GM19238 (cell line): ENCODE measurements around the gene KLHL17.
"Not testable (repeated sequence)": the region's sequence is repeated elsewhere in the genome, so short reads cannot be mapped to it uniquely, and the experiment has no call there.

Experiments
- DNase-seq: peaks from one replicate; pipeline ENCODE4 v3.0.0; 2011; ENCODE audit warnings: low spot score; ENCODE audit not compliant: insufficient read length

Gene KLHL17

GRCh38 chr1:980137-980571 is 19.8 kb downstream of the KLHL17 start:
- DNase-seq = no peak

- DNase-seq = no peak
Measured at GRCh38 chr1:980602-981395, 20.4 kb downstream of the KLHL17 start.

- no peak for DNase-seq
Measured at GRCh38 chr1:981491-981954, 21.1 kb downstream of the KLHL17 start.

- DNase-seq = no peak
Measured at GRCh38 chr1:981955-982558, 21.7 kb downstream of the KLHL17 start, which contains the start of gene PERM1. Gene PERM1, minus strand, starts transcription at chr1:982093. Its CDS starts 1,064 bp downstream, at chr1:981029.

- no peak for DNase-seq
Measured at GRCh38 chr1:982765-983436, 22.5 kb downstream of the KLHL17 start.

- DNase-seq = peak; percentile 84
Measured at GRCh38 chr1:983798-984475, 23.6 kb downstream of the KLHL17 start.

- no peak for DNase-seq
Measured at GRCh38 chr1:984476-984814, 24.1 kb downstream of the KLHL17 start.

- no peak for DNase-seq
Measured at GRCh38 chr1:985126-985525, 24.7 kb downstream of the KLHL17 start.

GRCh38 chr1:988061-988460 is 27.7 kb downstream of the KLHL17 start:
- not testable (repeated sequence) for DNase-seq

GRCh38 chr1:991275-991674 is 30.9 kb downstream of the KLHL17 start:
- DNase-seq = not testable (repeated sequence)

GRCh38 chr1:991895-992294 is 31.5 kb downstream of the KLHL17 start:
- DNase-seq = no peak

- no peak for DNase-seq
Measured at GRCh38 chr1:992362-992761, 32.0 kb downstream of the KLHL17 start.

- no peak for DNase-seq
Measured at GRCh38 chr1:993379-993995, 33.1 kb downstream of the KLHL17 start.

GRCh38 chr1:994546-994945 is 34.2 kb downstream of the KLHL17 start:
- not testable (repeated sequence) for DNase-seq

- DNase-seq = no peak
Measured at GRCh38 chr1:995665-996633, 35.6 kb downstream of the KLHL17 start.

GRCh38 chr1:996851-997712 is 36.7 kb downstream of the KLHL17 start:
- no peak for DNase-seq

- no peak for DNase-seq
Measured at GRCh38 chr1:997713-997992, 37.3 kb downstream of the KLHL17 start.

GRCh38 chr1:997993-998744 is 37.8 kb downstream of the KLHL17 start:
- peak; percentile 5 for DNase-seq

- DNase-seq = peak; percentile 7
Measured at GRCh38 chr1:998745-998994, 38.3 kb downstream of the KLHL17 start.
